HS-5 (cell line): ENCODE results near the gene EFCAB10.
A peak's percentile ranks its signal among the peaks of the same experiment; 100 is the strongest.
"Not testable (repeated sequence)": the region's sequence is repeated elsewhere in the genome, so short reads cannot be mapped to it uniquely, and the experiment has no call there.

Source experiments
- DNase-seq: peaks from one replicate; pipeline ENCODE4 v3.0.0-alpha.2; 2012; ENCODE audit warnings: low read depth

Gene EFCAB10

GRCh38 chr7:105599080-105599479, 17.8 kb upstream of the EFCAB10 start:
- DNase-seq, result not testable (repeated sequence)

DNA sequence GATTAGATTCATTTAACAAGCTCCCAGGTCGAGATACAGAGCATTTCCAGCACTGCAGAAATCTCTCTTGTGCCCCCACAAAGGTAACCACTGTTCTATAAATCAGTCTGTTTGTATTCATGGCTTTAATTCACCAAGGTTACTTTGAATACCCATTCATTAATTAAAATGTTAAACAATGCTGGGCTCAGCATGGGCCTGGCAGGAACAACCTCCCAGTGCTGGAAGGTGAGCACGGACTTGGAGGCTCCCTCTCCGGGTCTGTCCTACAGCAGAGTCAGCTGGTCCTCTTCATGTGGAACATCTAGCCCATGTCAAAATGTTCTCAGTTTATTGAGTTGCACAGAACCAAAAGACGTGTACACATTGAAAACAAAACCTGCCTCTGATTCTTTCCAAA, 15.6 kb upstream of the EFCAB10 start:
- DNase-seq, result no peak

DNA sequence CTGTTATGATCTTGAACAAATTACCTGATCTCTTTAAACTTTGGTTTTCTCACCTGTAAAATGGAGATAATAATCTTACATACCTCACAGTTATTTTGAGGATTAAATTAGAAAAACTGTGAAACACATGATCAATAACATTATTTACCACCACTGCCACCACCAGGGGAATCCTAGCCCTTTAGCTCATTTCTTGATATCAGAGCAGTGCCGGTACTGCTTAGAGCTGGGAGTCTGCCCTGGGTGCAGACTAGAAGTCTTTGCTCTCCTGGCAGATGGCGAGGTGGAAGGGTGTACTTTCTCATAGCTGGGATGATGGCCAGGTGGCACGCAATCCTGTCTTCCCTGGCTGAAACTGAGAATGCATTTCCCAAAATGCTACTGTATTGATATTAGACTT, 12.7 kb upstream of the EFCAB10 start:
- no peak for DNase-seq

GRCh38 chr7:105591522-105591921, 10.2 kb upstream of the EFCAB10 start:
- DNase-seq, result no peak

GRCh38 chr7:105590793-105591192, 9.5 kb upstream of the EFCAB10 start:
- DNase-seq, result no peak

GRCh38 chr7:105589356-105590077, 8.2 kb upstream of the EFCAB10 start:
- DNase-seq, result peak; percentile 41

- DNase-seq, result no peak
Observed at GRCh38 chr7:105587909-105588635, 6.8 kb upstream of the EFCAB10 start.

DNA sequence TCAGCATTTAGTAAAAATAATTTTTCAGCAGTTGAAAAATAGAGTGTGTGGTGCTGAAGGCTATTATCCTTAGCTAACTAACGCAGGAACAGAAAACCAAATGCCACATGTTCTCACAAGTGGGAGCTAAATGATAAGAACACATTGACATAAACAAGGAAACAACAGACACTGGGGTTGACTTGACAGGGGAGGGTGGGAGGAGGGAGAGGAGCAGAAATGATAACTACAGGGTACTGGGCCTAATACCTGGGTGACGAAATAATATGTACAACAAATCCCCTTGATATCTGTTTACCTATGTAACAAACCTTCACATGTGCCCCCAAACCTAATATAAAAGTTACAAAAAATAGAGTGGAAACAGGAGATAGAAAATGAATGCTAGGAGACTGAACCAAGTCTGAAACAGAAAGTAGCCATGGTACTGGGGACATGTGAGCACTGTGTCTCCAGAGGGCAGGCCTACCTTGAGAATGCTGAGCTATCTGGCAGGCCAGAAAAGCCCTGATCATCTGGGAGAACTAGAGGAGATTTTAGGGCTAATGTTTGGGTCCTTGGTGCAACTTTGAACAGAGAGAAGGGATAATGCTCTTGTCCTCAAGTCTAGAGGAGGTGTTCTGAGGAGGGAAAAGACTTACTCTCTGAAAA, 4.7 kb upstream of the EFCAB10 start:
- DNase-seq, result no peak

DNA sequence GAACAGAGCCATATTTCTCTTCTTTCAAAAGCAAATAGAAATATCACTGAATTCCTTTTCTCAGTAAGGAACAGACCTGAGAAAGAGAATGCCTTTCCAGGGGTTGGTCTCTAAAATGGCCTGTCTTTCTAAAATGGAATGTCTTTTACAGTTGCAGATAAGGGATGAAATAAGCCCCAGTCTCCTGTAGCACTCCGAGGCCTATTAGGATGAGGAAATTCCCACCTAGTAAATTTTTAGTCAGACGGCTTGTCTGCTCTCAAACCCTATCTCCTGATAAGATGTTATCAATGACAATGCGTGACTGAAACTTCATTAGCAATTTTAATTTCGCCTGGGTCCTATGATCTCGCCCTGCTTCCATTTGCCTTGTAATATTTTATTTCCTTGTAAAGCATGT, 2.9 kb upstream of the EFCAB10 start:
- DNase-seq, result no peak

DNA sequence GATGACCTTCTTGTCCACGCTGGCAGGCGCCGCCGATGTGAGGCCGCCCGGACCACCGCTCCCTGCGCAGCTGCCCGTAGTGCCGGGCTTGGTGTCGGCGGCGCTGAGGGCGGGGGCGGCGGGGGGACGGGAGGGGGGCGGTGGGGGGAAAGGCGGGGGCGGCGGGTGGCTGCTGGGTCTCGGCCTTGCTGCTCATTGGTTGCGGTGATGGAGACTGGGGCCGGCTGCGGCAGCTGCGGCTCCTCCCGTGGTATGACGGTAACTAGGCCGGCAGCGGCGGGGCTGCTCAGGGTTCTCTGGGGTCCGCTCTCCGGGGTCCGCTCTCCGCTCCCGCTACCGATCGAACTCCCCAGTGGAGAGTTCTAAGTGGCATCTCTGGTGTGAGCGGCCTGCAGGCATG, 1.8 kb upstream of the EFCAB10 start:
- DNase-seq, result no peak

GRCh38 chr7:105580022-105580740, 1.1 kb downstream of the EFCAB10 start:
- DNase-seq, result no peak

GRCh38 chr7:105578496-105578895, 2.8 kb downstream of the EFCAB10 start:
- no peak for DNase-seq

DNA sequence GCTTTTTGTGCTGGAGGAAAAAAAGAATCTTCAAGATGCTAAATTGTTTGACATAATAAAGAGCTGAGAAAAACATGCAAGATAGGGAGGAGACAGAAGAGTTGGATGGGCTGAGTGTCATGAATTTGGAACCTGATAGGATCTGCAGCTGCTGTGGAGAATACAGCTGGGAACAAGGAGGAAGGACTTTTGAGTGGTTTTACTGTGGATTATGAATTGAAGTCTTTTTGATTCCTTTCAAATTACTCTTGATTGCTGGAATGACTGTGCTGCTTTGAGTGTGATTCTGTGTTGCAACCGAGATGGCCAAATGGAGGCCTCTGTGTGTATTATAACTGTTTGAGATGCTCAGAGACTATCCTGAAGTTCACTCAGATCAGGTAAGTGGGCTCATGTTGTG, 4.0 kb downstream of the EFCAB10 start:
- DNase-seq, result no peak

DNA sequence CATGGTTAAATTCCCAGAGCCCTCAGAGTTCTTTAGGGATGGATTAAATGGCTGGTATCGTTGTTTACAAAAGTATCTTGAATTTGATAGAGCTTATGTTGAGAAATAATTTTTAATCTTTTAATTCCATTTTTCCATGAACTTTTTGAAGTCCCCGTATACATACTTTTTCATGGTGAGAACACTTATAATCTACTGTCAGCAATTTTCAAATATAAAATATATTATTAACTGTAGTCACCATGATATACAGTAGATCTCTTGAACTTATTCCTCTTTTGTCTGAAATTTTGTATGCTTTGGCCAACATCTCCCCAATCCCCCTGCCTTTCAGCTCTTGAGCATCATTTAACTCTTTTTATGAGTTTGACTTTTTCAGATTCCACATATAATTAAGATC, 9.4 kb downstream of the EFCAB10 start:
- no peak for DNase-seq

GRCh38 chr7:105567821-105568220, 13.5 kb downstream of the EFCAB10 start:
- no peak for DNase-seq

DNA sequence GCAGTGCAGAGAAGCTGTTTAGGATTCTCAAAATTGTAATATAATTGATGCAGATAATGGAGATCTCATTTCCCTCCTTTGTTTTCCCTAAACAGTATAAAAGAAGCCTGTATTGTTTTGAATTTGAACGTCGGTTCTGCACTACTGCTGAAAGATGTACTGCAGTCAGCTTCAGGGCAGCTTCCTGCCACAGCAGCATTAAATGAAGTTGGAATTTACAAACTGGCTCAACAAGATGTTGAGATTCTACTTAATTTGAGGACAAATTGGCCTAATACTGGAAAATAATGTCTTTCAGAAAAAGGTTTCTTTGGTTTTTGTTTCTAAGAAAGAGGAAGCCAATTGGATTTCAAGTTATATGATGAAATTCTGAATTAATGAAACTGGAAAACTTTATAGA, 14.3 kb downstream of the EFCAB10 start:
- DNase-seq, result no peak

DNA sequence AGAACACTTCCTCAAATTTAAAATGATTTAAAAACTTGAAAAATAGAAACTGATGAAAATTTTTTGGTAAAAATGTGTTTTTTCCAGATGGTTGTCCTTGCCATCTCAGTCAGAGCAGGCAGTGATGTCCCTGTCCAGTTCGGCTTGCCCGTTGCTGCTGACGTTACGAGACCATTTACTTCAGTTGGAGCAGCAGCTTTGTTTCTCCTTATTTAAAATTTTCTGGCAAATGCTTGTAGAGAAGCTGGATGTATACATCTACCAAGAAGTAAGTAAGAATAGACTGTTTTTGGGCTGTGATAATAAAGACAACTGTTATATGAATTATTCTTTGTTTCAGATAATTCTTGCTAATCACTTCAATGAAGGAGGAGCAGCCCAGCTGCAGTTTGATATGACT, 16.1 kb downstream of the EFCAB10 start:
- no peak for DNase-seq

DNA sequence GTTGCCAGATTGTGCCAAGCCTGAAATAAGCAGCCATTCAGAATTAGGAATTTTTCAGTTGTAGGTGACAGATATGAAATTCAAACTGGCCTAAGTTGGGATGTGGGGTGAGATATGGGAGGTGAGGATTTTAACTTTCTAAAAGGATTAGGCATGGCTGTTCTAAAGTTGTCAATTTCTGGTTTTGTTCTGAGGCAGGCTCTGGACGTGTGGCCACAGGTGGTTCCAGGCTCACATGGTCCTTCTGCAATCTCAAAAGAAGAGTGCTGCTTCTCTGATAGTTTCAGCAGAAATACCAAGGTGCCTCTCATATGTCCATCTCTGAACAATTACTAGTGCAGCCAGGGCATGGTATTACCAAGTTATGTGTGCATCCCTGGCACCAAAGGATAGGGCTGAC, 21.4 kb downstream of the EFCAB10 start:
- DNase-seq, result no peak

DNA sequence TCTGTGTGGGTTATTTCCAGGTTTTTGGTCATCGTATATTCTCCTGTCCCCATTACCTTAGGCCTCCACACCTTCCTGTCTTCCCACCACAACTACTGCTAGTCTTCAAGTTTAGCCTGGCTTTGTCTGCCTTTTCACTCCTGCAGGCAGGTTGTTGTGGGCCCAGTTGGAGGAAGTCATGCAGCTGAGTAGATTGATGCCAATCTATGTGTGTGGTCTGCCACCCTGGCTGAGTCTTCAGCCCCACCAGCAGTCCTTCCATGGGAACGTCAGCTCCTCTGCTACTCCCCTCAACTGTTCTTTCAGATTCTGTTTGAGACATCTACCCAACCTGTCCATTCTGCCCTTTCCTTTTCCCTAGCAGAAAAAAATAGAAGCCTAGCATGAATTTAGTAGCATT, 43.0 kb downstream of the EFCAB10 start:
- no peak for DNase-seq

DNA sequence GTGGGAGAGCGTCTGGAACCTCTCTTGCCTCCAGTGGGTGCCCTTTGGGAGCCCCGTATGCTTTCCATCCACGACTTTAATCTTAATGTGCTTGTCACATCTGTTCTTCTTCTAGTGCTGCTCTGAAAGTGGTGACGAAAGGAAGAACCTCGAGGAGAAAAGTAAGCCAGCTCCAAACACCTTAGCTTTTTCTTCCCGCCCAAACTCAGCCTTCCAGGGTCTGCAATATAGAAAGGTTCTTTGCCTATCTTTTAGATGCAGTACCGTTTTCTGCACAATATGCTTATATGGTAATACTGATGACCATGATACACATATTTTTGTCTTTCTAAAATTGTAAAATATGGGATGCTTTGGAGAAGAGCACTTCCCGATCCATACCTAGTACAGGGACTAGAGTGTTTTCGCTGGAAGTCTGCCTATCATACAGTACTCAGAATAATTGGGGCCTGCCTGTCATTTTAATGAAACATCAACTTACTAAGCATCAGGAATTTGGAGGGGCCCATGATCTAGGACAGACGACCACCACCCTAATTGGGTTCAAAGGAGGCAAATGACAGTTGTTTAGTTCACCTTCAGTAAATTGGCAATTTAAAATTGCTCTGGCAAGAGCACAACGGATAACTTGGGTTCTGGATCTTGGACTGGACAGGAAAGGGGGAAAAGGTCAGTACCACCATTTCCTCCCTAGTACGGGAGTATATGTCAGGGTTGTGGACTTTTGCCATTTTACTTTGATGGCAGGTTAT, 48.4 kb downstream of the EFCAB10 start:
- no peak for DNase-seq

GRCh38 chr7:105531792-105532671, 49.3 kb downstream of the EFCAB10 start, which contains the start of gene RINT1:
Gene RINT1 (plus strand): TSS chr7:105532201. CDS start chr7:105532316, 115 bp downstream.
- peak; percentile 50 for DNase-seq
